Omental fat pad (tissue), 4 donors: ENCODE measurements around the gene PHF8. TPM values are rescaled to one million over a fixed set of nuclear protein-coding genes. Genes with fewer than 3 reads are reported as not detected.

Experiments
- ATAC-seq: fragments of 150-250 bp; one replicate; pipeline ENCODE4 v1.9.1; 2016; ENCODE audit warnings: mild to moderate bottlenecking, moderate library complexity; ENCODE audit not compliant: low FRiP score
- DNase-seq: peaks from one replicate; pipeline ENCODE4 v3.0.0-alpha.2; 2019; ENCODE audit warnings: low spot score
- CTCF ChIP-seq, 3 donors: fragments of 450-650 bp; IDR thresholded peaks; one replicate each; pipeline ENCODE4 v1.5.1; 2016 to 2017; ENCODE audit warnings: antibody characterized with exemption in 3 of 3, mild to moderate bottlenecking in 3 of 3, moderate library complexity in 2 of 3
- small RNA-seq: library from RNA; depleted of rRNA; stranded (forward); fragments of <200 nt; gene quantifications from one replicate; pipeline ENCODE3, GENCODE V24; 2016
- total RNA-seq, 4 donors: library from RNA; depleted of rRNA; stranded (reverse); fragments of >200 nt; gene quantifications; one replicate each; pipeline ENCODE4 v1.1.0, GENCODE V29; 2016

The PHF8 gene
- total RNA-seq, 4 donors from 2014 or later, result 24.5 to 47.9 (median 26.2) TPM

- DNase-seq (no peak), ATAC-seq (no peak)
- no peak for TF ChIP-seq CTCF (IDR thresholded peaks at IDR 0.05)
Measured at GRCh38 chrX:53926030-53926429, 118.2 kb downstream of the PHF8 start.

- TF ChIP-seq CTCF (IDR thresholded peaks at IDR 0.05), result no peak
- no peak for ATAC-seq
- DNase-seq, result no peak
Measured at GRCh38 chrX:53918702-53919101, 125.6 kb downstream of the PHF8 start.

- ATAC-seq (no peak), DNase-seq (no peak)
- TF ChIP-seq CTCF (IDR thresholded peaks at IDR 0.05), result no peak
Measured at GRCh38 chrX:53900623-53901022, 143.7 kb downstream of the PHF8 start.

GRCh38 chrX:53895270-53895669 lies 149.0 kb downstream of the PHF8 start:
- ATAC-seq (no peak), DNase-seq (no peak)
- TF ChIP-seq CTCF (IDR thresholded peaks at IDR 0.05), result no peak

Small RNAs within 50 kb of the gene (small RNA-seq; reads per million reads assigned to genes)
- gene RNA5SP505, result 4.9 reads per million, percentile 76 among the genes with 10 or more reads in this experiment

Other genes with a start within 250 kb of the PHF8 start
- gene FAM120C, start 138.8 kb upstream of the PHF8 start, total RNA-seq, result 10 to 100 TPM in 3 of 4 donors, 1 to 10 TPM in 1; 9.7 to 11.8 (median 11.8) TPM